Measurements from ENCODE around the gene FBXO45.
"Not testable (repeated sequence)": the region's sequence is repeated elsewhere in the genome, so short reads cannot be mapped to it uniquely, and the experiment has no call there.

Gene FBXO45

GRCh38 chr3:196541684-196542445, 26.6 kb upstream of the FBXO45 start:
- Histone ChIP-seq H3K27ac (no peak overlapping the region), H3K4me3 (ENCODE audit: low read depth, low read length) (no peak overlapping the region), H3K27me3 (replicated peaks) (no peaks in the 10 kb centered on the region), H3K36me3 (replicated peaks) (no peaks in the 10 kb centered on the region)
- in situ Hi-C loops (cut with HindIII; ENCODE audit: low pct_ligation_motif_present, low sequenced_read_pairs), result no loop called here
- TF ChIP-seq CTCF (IDR thresholded peaks at IDR 0.05; ENCODE audit: low read depth, low read length, missing control alignments), result no peak
- no peak for DNase-seq

- H3K36me3 ChIP-seq (replicated peaks), result no peaks in the 10 kb centered on the region
- in situ Hi-C loops (cut with HindIII; ENCODE audit: low pct_ligation_motif_present, low sequenced_read_pairs), result no loop called here
- H3K27ac ChIP-seq, result no peak overlapping the region
- no peaks in the 10 kb centered on the region for H3K27me3 ChIP-seq (replicated peaks)
- no peak for DNase-seq
- no peak for TF ChIP-seq CTCF (IDR thresholded peaks at IDR 0.05; ENCODE audit: low read depth, low read length, missing control alignments)
- H3K4me3 ChIP-seq (ENCODE audit: low read depth, low read length), result no peak overlapping the region
Observed at GRCh38 chr3:196544491-196544992, 23.9 kb upstream of the FBXO45 start.

- in situ Hi-C loops (cut with HindIII; ENCODE audit: low pct_ligation_motif_present, low sequenced_read_pairs), result no loop called here
- Histone ChIP-seq H3K27me3 (replicated peaks) (no peaks in the 10 kb centered on the region), H3K27ac (no peak overlapping the region), H3K4me3 (ENCODE audit: low read depth, low read length) (no peak overlapping the region), H3K36me3 (replicated peaks) (no peaks in the 10 kb centered on the region)
- TF ChIP-seq CTCF (IDR thresholded peaks at IDR 0.05; ENCODE audit: low read depth, low read length, missing control alignments), result no peak
- no peak for DNase-seq
Observed at GRCh38 chr3:196546537-196546936, 21.9 kb upstream of the FBXO45 start.

- DNase-seq, result no peak
- Histone ChIP-seq H3K4me3 (ENCODE audit: low read depth, low read length) (no peak overlapping the region), H3K27me3 (replicated peaks) (no peaks in the 10 kb centered on the region), H3K27ac (no peak overlapping the region), H3K36me3 (replicated peaks) (no peaks in the 10 kb centered on the region)
- in situ Hi-C loops (cut with HindIII; ENCODE audit: low pct_ligation_motif_present, low sequenced_read_pairs), result no loop called here
- no peak for TF ChIP-seq CTCF (IDR thresholded peaks at IDR 0.05; ENCODE audit: low read depth, low read length, missing control alignments)
Observed at GRCh38 chr3:196547067-196547466, 21.4 kb upstream of the FBXO45 start.

GRCh38 chr3:196549312-196549711, 19.1 kb upstream of the FBXO45 start:
- in situ Hi-C loops (cut with HindIII; ENCODE audit: low pct_ligation_motif_present, low sequenced_read_pairs); H3K27ac ChIP-seq; H3K27me3 ChIP-seq (replicated peaks); H3K4me3 ChIP-seq (ENCODE audit: low read depth, low read length); DNase-seq; H3K36me3 ChIP-seq (replicated peaks): not testable (repeated sequence)

GRCh38 chr3:196550172-196550571, 18.3 kb upstream of the FBXO45 start:
- in situ Hi-C loops (cut with HindIII; ENCODE audit: low pct_ligation_motif_present, low sequenced_read_pairs); H3K27me3 ChIP-seq (replicated peaks); H3K27ac ChIP-seq; H3K4me3 ChIP-seq (ENCODE audit: low read depth, low read length); DNase-seq; H3K36me3 ChIP-seq (replicated peaks): not testable (repeated sequence)

GRCh38 chr3:196552253-196552652, 16.2 kb upstream of the FBXO45 start:
- no peak overlapping the region for H3K27ac ChIP-seq
- TF ChIP-seq CTCF (IDR thresholded peaks at IDR 0.05; ENCODE audit: low read depth, low read length, missing control alignments), result no peak
- in situ Hi-C loops (cut with HindIII; ENCODE audit: low pct_ligation_motif_present, low sequenced_read_pairs), result no loop called here
- no peaks in the 10 kb centered on the region for H3K27me3 ChIP-seq (replicated peaks)
- peaks cover 2% of the 10 kb centered on the region for H3K36me3 ChIP-seq (replicated peaks)
- no peak for DNase-seq
- H3K4me3 ChIP-seq (ENCODE audit: low read depth, low read length), result no peak overlapping the region
